Type B pancreatic cell (in vitro differentiated cells): ENCODE measurements around the gene NOTCH1. TPM values are rescaled to one million over a fixed set of nuclear protein-coding genes. Genes with fewer than 3 reads are reported as not detected.

Experiments used
- DNase-seq: peaks from one replicate; pipeline ENCODE4 v3.0.0; 2021; ENCODE audit warnings: mixed read lengths; ENCODE audit not compliant: unreplicated experiment; ENCODE audit errors: extremely low spot score
- H3K27ac Mint-ChIP-seq: 2 replicates; pipeline ENCODE4 v1.8.0; 2021; ENCODE audit warnings: mild to moderate bottlenecking, mixed read lengths
- H3K27me3 Mint-ChIP-seq: 2 replicates; pipeline ENCODE4 v1.8.0; 2021; ENCODE audit warnings: mixed read lengths
- H3K36me3 Mint-ChIP-seq: 2 replicates; pipeline ENCODE4 v1.8.0; 2021; ENCODE audit warnings: mixed read lengths
- H3K4me1 Mint-ChIP-seq: one replicate; pipeline ENCODE4 v1.8.0; 2021; ENCODE audit warnings: mixed read lengths; ENCODE audit not compliant: unreplicated experiment
- H3K4me3 Mint-ChIP-seq: 2 replicates; pipeline ENCODE4 v1.8.0; 2021; ENCODE audit warnings: mild to moderate bottlenecking, mixed read lengths
- H3K9me3 Mint-ChIP-seq: 2 replicates; pipeline ENCODE4 v1.8.0; 2021; ENCODE audit warnings: mixed read lengths
- total RNA-seq: library from RNA; stranded (reverse); gene quantifications from 2 replicates; pipeline ENCODE4 v1.2.1, GENCODE V29; 2021; ENCODE audit warnings: low replicate concordance
- TF ChIP-seq, protein P1 (sequence below): fragments of 200-600 bp; sonication (generic); conservative IDR thresholded peaks from 2 replicates; pipeline ENCODE4 v1.5.0; 2021; ENCODE audit warnings: antibody characterized with exemption, mild to moderate bottlenecking

Gene NOTCH1
- total RNA-seq, 1 donor from 2014 or later, result 53.1 TPM

DNA sequence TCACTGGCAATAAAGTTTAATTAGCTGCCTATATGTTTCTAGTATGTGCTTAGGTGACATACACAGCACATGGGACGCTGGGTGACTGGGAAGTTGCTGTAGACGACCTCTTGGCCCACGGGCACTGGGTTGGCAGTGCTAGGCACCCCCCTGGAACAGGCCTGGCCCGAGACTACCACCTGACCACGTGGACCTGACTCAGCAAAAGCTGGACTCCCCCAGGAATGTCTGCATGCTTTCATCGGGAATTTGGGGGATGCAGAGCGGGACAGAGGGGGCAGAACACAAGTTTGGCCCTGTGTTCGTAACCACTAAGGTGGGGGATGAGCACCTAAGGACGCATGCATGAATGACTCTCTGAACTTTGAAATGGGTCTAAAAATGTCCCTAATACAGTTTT, 89.6 kb downstream of the NOTCH1 start:
- no peak overlapping the region for H3K27ac Mint-ChIP-seq
- TF ChIP-seq, protein P1, sequence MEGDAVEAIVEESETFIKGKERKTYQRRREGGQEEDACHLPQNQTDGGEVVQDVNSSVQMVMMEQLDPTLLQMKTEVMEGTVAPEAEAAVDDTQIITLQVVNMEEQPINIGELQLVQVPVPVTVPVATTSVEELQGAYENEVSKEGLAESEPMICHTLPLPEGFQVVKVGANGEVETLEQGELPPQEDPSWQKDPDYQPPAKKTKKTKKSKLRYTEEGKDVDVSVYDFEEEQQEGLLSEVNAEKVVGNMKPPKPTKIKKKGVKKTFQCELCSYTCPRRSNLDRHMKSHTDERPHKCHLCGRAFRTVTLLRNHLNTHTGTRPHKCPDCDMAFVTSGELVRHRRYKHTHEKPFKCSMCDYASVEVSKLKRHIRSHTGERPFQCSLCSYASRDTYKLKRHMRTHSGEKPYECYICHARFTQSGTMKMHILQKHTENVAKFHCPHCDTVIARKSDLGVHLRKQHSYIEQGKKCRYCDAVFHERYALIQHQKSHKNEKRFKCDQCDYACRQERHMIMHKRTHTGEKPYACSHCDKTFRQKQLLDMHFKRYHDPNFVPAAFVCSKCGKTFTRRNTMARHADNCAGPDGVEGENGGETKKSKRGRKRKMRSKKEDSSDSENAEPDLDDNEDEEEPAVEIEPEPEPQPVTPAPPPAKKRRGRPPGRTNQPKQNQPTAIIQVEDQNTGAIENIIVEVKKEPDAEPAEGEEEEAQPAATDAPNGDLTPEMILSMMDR, result no peak
- no peak overlapping the region for H3K4me3 Mint-ChIP-seq
- peaks cover 6% of the 10 kb centered on the region for H3K36me3 Mint-ChIP-seq
- H3K4me1 Mint-ChIP-seq, result no peaks in the 10 kb centered on the region
- no peaks in the 10 kb centered on the region for H3K9me3 Mint-ChIP-seq
- H3K27me3 Mint-ChIP-seq, result no peaks in the 10 kb centered on the region
- no peak for DNase-seq

DNA sequence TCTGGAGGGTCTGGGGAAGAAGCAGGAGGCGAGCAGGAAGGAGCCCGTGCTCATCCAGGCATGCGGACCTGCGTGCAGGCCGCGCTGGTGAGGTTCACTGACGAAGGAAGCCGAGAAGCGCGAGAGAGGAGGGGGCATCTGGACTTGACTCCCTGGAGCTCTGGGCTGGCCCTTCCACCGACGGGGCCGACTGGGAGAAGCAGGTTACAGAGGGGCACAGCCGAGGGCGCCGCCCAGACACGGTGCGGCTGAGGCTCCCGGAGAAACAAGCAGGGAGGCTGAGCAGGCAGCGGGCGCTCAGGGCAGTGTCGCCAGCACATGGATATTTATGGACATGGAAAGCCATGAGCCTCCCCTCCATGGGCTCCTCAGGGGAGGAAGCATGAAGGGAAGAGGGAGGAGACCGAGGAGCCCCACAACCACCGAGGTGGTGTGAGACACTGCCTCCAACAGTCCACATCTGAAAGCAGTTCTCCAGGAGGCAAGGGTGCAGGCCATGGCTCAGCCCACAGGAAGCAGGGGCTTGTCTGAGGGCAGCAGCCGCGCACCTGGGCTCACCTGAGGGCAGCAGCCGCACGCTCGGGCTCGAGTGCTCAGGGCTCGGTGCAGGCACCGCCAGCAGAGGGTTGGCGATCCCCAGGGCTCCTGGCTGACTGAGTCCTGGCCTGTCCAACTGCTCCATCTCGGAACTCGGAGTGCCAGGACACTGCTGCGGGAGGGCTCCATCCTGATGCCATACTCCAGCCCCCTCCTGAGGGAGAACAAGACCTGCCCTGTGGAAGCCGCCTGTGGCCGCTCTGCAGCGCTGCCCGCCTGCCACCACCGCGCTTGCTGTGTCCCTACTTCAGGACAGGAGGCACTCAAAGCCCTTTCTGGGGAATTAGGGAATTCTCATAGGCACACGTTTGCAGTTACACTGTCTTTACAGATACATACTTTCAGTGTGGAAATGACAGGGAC, 90.5 kb downstream of the NOTCH1 start:
- Mint-ChIP-seq H3K4me1 (no peaks in the 10 kb centered on the region), H3K27me3 (no peaks in the 10 kb centered on the region), H3K36me3 (peaks cover 8% of the 10 kb centered on the region), H3K4me3 (no peak overlapping the region), H3K9me3 (no peaks in the 10 kb centered on the region), H3K27ac (no peak overlapping the region)
- DNase-seq, result no peak
- TF ChIP-seq, protein P1, result no peak

DNA sequence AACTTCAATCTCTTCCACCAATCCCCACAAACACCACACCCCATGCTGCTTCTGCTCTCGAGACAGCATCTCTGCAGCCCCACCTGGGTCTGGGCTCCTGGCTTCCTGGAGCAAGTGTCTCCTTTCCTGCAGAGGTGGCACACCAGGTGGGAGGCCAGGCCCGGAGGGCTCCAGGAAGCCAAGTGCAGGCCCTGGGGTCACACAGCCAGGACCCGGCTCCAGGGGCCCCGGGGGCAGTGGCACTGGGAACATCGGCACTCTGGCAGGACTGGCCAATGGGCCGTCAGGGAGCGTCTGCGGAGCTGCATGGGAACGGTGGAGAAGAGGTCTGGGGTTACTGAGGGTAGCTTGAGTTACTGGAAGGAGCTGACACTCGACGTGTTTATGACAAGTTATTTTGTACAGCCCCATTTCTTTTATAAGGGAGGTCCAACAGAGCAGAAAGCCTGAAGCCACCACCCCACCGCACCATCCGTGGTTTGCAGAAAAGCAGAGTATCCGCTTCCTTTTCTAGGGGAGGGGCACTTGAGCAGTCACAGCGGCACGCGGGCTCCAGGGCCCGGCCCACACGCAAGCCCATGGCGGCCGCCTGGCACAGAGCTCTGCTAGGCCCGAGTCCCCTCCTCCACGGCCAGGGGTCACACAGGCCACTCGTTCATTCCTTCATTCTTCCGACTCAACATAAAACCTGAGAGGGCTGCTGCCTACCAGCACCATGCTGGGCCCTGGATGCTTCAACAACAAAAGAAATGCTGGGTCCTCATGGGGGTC, 91.6 kb downstream of the NOTCH1 start:
- Mint-ChIP-seq H3K27ac (no peak overlapping the region), H3K36me3 (peaks cover 11% of the 10 kb centered on the region), H3K4me1 (no peaks in the 10 kb centered on the region), H3K9me3 (no peaks in the 10 kb centered on the region), H3K4me3 (no peak overlapping the region), H3K27me3 (no peaks in the 10 kb centered on the region)
- TF ChIP-seq, protein P1, result no peak
- DNase-seq, result no peak

DNA sequence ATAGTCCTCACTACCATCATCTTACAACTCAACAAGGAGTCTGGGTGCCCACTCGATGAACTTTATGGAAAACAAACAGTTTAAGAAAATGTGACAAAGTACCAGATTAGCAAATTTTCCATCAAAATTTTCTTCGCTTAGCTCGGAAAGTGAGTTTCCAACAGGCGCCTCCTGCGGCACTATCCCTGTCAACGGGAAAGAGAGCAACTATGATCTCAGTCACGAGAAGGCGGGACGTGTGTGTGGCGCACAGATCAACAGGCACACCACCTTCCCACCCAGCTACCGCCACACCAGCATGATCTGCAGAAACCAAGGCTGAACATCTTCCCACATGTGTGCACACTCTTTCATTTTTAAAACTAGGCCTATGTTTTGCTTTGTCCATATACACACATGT, 92.5 kb downstream of the NOTCH1 start:
- TF ChIP-seq, protein P1, result no peak
- no peak for DNase-seq
- Mint-ChIP-seq H3K4me1 (no peaks in the 10 kb centered on the region), H3K27me3 (no peaks in the 10 kb centered on the region), H3K36me3 (peaks cover 8% of the 10 kb centered on the region), H3K9me3 (no peaks in the 10 kb centered on the region), H3K4me3 (no peak overlapping the region), H3K27ac (no peak overlapping the region)

DNA sequence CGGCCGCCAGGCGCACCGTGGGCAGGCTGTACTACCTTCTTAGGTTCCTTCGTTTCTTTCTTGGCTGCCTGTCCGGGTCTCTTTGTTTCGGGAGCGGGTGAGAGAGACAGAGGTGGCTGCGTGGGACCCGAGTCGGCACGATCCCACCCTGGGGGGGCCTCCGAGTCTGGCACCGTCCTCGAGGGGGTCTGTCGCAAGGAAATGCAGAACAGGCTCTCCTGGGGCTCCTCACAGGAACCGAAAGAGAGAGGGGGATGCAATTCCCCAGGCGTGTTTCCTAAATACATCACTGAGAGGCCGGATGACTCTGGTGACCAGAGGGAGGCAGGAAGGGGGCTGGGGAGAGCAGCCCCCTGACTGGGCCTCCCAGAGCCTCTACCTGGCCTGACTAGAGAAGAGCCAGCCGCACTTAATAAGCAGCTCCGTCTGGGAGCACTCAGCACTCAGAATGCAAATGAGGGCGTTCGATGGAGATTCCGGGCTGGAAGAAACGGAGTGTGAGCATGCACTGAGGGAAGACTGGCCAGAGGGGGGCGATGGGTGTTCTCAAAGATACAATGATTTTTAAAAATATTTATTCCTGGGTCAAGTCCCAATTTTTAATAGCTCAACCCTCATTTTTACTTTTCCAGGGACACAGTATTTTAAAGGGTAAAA, 94.5 kb downstream of the NOTCH1 start:
- DNase-seq, result no peak
- H3K4me3 Mint-ChIP-seq, result no peak overlapping the region
- TF ChIP-seq, protein P1, result no peak
- H3K27me3 Mint-ChIP-seq, result no peaks in the 10 kb centered on the region
- H3K27ac Mint-ChIP-seq, result no peak overlapping the region
- peaks cover 16% of the 10 kb centered on the region for H3K36me3 Mint-ChIP-seq
- H3K4me1 Mint-ChIP-seq, result no peaks in the 10 kb centered on the region
- no peaks in the 10 kb centered on the region for H3K9me3 Mint-ChIP-seq
